ENCODE results near the gene PRKD1.
"Not testable (repeated sequence)": the region's sequence is repeated elsewhere in the genome, so short reads cannot be mapped to it uniquely, and the experiment has no call there.

PRKD1 gene

GRCh38 chr14:29798811-29799210 lies 128.8 kb downstream of the PRKD1 start:
- no peak for DNase-seq (ENCODE audit: low spot score)

GRCh38 chr14:29798108-29798663 lies 129.5 kb downstream of the PRKD1 start:
- no peak for DNase-seq (ENCODE audit: low spot score)

GRCh38 chr14:29796853-29797252 lies 130.8 kb downstream of the PRKD1 start:
- DNase-seq (ENCODE audit: low spot score): no peak

- DNase-seq (ENCODE audit: low spot score): no peak
Measured at GRCh38 chr14:29789475-29789874, 138.2 kb downstream of the PRKD1 start.

GRCh38 chr14:29788093-29788492 lies 139.6 kb downstream of the PRKD1 start:
- DNase-seq (ENCODE audit: low spot score): no peak

- DNase-seq (ENCODE audit: low spot score): no peak
Measured at GRCh38 chr14:29783556-29783955, 144.1 kb downstream of the PRKD1 start.

- no peak for DNase-seq (ENCODE audit: low spot score)
Measured at GRCh38 chr14:29782041-29782440, 145.6 kb downstream of the PRKD1 start.

GRCh38 chr14:29777142-29777541 lies 150.5 kb downstream of the PRKD1 start:
- DNase-seq (ENCODE audit: low spot score): not testable (repeated sequence)

- DNase-seq (ENCODE audit: low spot score): no peak
Measured at GRCh38 chr14:29773990-29774389, 153.7 kb downstream of the PRKD1 start.

- DNase-seq (ENCODE audit: low spot score): no peak
Measured at GRCh38 chr14:29763342-29763858, 164.2 kb downstream of the PRKD1 start.

GRCh38 chr14:29759521-29760340 lies 167.9 kb downstream of the PRKD1 start:
- no peak for DNase-seq (ENCODE audit: low spot score)

GRCh38 chr14:29757711-29758233 lies 169.9 kb downstream of the PRKD1 start:
- DNase-seq (ENCODE audit: low spot score): no peak

- DNase-seq (ENCODE audit: low spot score): no peak
Measured at GRCh38 chr14:29757188-29757680, 170.4 kb downstream of the PRKD1 start.

GRCh38 chr14:29756019-29756385 lies 171.6 kb downstream of the PRKD1 start:
- no peak for DNase-seq (ENCODE audit: low spot score)

GRCh38 chr14:29755311-29756018 lies 172.2 kb downstream of the PRKD1 start:
- DNase-seq (ENCODE audit: low spot score): no peak

GRCh38 chr14:29754134-29754533 lies 173.5 kb downstream of the PRKD1 start:
- DNase-seq (ENCODE audit: low spot score): no peak

GRCh38 chr14:29752221-29752923 lies 175.3 kb downstream of the PRKD1 start:
- DNase-seq (ENCODE audit: low spot score): no peak

- DNase-seq (ENCODE audit: low spot score): no peak
Measured at GRCh38 chr14:29749829-29750228, 177.8 kb downstream of the PRKD1 start.

- no peak for DNase-seq (ENCODE audit: low spot score)
Measured at GRCh38 chr14:29749327-29749726, 178.3 kb downstream of the PRKD1 start.

GRCh38 chr14:29745863-29746262 lies 181.8 kb downstream of the PRKD1 start:
- no peak for DNase-seq (ENCODE audit: low spot score)

GRCh38 chr14:29743531-29743930 lies 184.1 kb downstream of the PRKD1 start:
- DNase-seq (ENCODE audit: low spot score): no peak

GRCh38 chr14:29741909-29742401 lies 185.7 kb downstream of the PRKD1 start:
- peak; percentile 2 for DNase-seq (ENCODE audit: low spot score)
